Astrocyte (in vitro differentiated cells and primary cell): Measurements from ENCODE around the gene CCDC60. TPM values are rescaled to one million over a fixed set of nuclear protein-coding genes. Genes with fewer than 3 reads are reported as not detected.

Experiments
- DNase-seq: peaks from one replicate; pipeline ENCODE4 v3.0.0-alpha.2; 2010; ENCODE audit warnings: low read depth
- FAIRE-seq: peaks from 2 replicates; lab custom pipeline; 2011; peaks lifted over from hg19 to GRCh38; lab: Jason Lieb, UNC
- H2AFZ ChIP-seq: 2 replicates; pipeline ENCODE4 v1.6.0; 2012; ENCODE audit warnings: low read depth, low read length, inconsistent platforms
- H3K27ac ChIP-seq: 2 replicates; pipeline ENCODE4 v1.5.1; 2011; ENCODE audit warnings: low read depth, low read length, inconsistent platforms
- H3K27me3 ChIP-seq: 2 replicates; pipeline ENCODE4 v1.6.0; 2011; ENCODE audit warnings: low read length, inconsistent platforms; ENCODE audit not compliant: insufficient read depth
- H3K36me3 ChIP-seq: 2 replicates; pipeline ENCODE4 v1.5.1; 2011; ENCODE audit warnings: low read length, inconsistent platforms; ENCODE audit not compliant: insufficient read depth
- H3K4me1 ChIP-seq: 2 replicates; pipeline ENCODE4 v1.5.1; 2011; ENCODE audit warnings: low read length, inconsistent platforms; ENCODE audit not compliant: insufficient read depth
- H3K4me2 ChIP-seq: 2 replicates; pipeline ENCODE4 v1.6.0; 2012; ENCODE audit warnings: low read length, inconsistent platforms
- H3K4me3 ChIP-seq: 2 replicates; pipeline ENCODE4 v1.5.1; 2011; ENCODE audit warnings: low read depth, mild to moderate bottlenecking, low read length, inconsistent platforms; ENCODE audit not compliant: insufficient read depth
- H3K79me2 ChIP-seq: 2 replicates; pipeline ENCODE4 v1.6.0; 2012; ENCODE audit warnings: mild to moderate bottlenecking, low read length, inconsistent platforms; ENCODE audit not compliant: insufficient read depth
- H3K9ac ChIP-seq: 2 replicates; pipeline ENCODE4 v1.6.0; 2012; ENCODE audit warnings: mild to moderate bottlenecking, low read length, inconsistent platforms
- H3K9me3 ChIP-seq: 2 replicates; pipeline ENCODE4 v1.5.1; 2012; ENCODE audit warnings: low read depth, mild to moderate bottlenecking, low read length, inconsistent platforms; ENCODE audit not compliant: insufficient read depth
- H4K20me1 ChIP-seq: 2 replicates; pipeline ENCODE4 v1.6.0; 2012; ENCODE audit warnings: low read length, inconsistent platforms; ENCODE audit not compliant: insufficient read depth
- H3K27ac Mint-ChIP-seq: one replicate; pipeline ENCODE4 v1.8.0; 2021; ENCODE audit warnings: mild to moderate bottlenecking, mixed read lengths; ENCODE audit not compliant: unreplicated experiment
- H3K27me3 Mint-ChIP-seq: one replicate; pipeline ENCODE4 v1.8.0; 2021; ENCODE audit warnings: low read depth, mixed read lengths; ENCODE audit not compliant: unreplicated experiment
- H3K36me3 Mint-ChIP-seq: one replicate; pipeline ENCODE4 v1.8.0; 2021; ENCODE audit warnings: low read depth, mixed read lengths; ENCODE audit not compliant: unreplicated experiment
- H3K4me1 Mint-ChIP-seq: one replicate; pipeline ENCODE4 v1.8.0; 2021; ENCODE audit warnings: low read depth, mixed read lengths; ENCODE audit not compliant: unreplicated experiment
- H3K4me3 Mint-ChIP-seq: one replicate; pipeline ENCODE4 v1.8.0; 2021; ENCODE audit warnings: mild to moderate bottlenecking, moderate library complexity, mixed read lengths; ENCODE audit not compliant: unreplicated experiment
- H3K9me3 Mint-ChIP-seq: one replicate; pipeline ENCODE4 v1.8.0; 2021; ENCODE audit warnings: mild to moderate bottlenecking, mixed read lengths; ENCODE audit not compliant: unreplicated experiment
- EZH2 ChIP-seq: IDR thresholded peaks from 2 replicates; pipeline ENCODE4 v1.6.1; 2012; ENCODE audit warnings: mild to moderate bottlenecking, low read length, inconsistent platforms; ENCODE audit not compliant: insufficient read depth
- total RNA-seq: library from RNA; stranded (reverse); gene quantifications from 2 replicates; pipeline ENCODE4 v1.2.1, GENCODE V29; 2021
- TF ChIP-seq, protein P1 (sequence below): IDR thresholded peaks from 2 replicates; pipeline ENCODE4 v1.5.1; 2011; ENCODE audit warnings: low read depth, mild to moderate bottlenecking, inconsistent platforms, low read length, moderate library complexity; ENCODE audit not compliant: insufficient read depth

Gene CCDC60
- total RNA-seq, 1 donor from 2014 or later: 1.7 TPM

DNA sequence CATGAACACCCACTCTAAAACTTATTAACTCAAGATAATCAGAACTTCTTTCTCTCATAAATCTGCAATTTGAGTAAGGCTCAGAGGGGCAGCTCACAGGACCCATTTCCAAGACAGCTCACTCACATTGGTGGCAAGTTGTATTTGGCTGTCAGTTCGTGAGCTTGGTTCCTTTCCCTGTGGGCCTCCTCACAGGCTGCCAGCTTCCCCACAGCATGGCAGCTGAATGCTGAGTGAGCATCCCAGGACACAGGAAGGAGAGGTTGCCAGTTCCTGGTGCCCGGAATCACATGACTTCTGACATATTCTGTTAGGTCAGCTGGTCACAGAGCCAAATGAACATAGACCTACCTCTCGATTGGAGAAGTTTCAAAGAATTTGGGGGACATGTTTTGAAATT is 142.4 kb downstream of the CCDC60 start:
- H3K36me3 Mint-ChIP-seq: no peaks in the 10 kb centered on the region
- FAIRE-seq: no peak
- DNase-seq: no peak
- no peaks in the 10 kb centered on the region for H3K36me3 ChIP-seq
- no peaks in the 10 kb centered on the region for H3K4me1 ChIP-seq
- H2AFZ ChIP-seq: no peak overlapping the region
- peaks cover 4% of the 10 kb centered on the region for H3K27me3 Mint-ChIP-seq
- no peak overlapping the region for H3K27ac Mint-ChIP-seq
- H3K4me2 ChIP-seq: no peak overlapping the region
- H3K9me3 ChIP-seq: peaks cover 5% of the 10 kb centered on the region
- no peak overlapping the region for H3K9ac ChIP-seq
- no peaks in the 10 kb centered on the region for H3K79me2 ChIP-seq
- H3K4me1 Mint-ChIP-seq: peaks cover 11% of the 10 kb centered on the region
- TF ChIP-seq, protein P1, sequence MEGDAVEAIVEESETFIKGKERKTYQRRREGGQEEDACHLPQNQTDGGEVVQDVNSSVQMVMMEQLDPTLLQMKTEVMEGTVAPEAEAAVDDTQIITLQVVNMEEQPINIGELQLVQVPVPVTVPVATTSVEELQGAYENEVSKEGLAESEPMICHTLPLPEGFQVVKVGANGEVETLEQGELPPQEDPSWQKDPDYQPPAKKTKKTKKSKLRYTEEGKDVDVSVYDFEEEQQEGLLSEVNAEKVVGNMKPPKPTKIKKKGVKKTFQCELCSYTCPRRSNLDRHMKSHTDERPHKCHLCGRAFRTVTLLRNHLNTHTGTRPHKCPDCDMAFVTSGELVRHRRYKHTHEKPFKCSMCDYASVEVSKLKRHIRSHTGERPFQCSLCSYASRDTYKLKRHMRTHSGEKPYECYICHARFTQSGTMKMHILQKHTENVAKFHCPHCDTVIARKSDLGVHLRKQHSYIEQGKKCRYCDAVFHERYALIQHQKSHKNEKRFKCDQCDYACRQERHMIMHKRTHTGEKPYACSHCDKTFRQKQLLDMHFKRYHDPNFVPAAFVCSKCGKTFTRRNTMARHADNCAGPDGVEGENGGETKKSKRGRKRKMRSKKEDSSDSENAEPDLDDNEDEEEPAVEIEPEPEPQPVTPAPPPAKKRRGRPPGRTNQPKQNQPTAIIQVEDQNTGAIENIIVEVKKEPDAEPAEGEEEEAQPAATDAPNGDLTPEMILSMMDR: no peak
- no peak for TF ChIP-seq EZH2
- H3K27ac ChIP-seq: no peak overlapping the region
- H3K4me3 ChIP-seq: no peak overlapping the region
- H3K9me3 Mint-ChIP-seq: no peaks in the 10 kb centered on the region
- H3K4me3 Mint-ChIP-seq: no peak overlapping the region
- H3K27me3 ChIP-seq: no peaks in the 10 kb centered on the region
- H4K20me1 ChIP-seq: no peaks in the 10 kb centered on the region

DNA sequence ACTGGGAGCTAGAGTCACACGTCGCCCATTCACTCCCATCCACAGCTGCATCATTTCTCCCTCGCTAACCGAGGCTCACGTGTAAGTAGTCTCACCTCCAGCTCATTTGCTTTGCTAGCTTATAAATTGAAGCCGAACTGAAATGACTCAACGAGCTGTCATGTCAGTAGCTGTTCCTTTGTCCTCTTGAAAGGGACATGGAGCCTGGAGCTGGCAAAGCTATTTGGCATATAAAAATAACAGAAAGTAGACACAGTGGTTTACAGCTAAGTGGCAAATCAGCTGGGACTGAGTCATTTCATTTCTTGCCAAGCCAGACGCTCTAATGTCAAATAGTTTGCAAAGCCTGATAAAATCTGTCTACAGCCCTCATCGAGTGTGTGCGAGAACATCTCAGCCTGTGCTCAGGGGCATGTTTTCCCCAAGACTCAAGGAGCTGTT is 144.6 kb downstream of the CCDC60 start:
- no peak for TF ChIP-seq EZH2
- TF ChIP-seq, protein P1: no peak
- Histone ChIP-seq H3K4me1 (no peaks in the 10 kb centered on the region), H2AFZ (no peak overlapping the region), H3K9me3 (peaks cover 5% of the 10 kb centered on the region), H3K27me3 (no peaks in the 10 kb centered on the region), H3K9ac (no peak overlapping the region), H3K4me3 (no peak overlapping the region), H3K36me3 (no peaks in the 10 kb centered on the region), H4K20me1 (no peaks in the 10 kb centered on the region), H3K4me2 (no peak overlapping the region), H3K79me2 (no peaks in the 10 kb centered on the region), H3K27ac (no peak overlapping the region)
- H3K9me3 Mint-ChIP-seq: no peaks in the 10 kb centered on the region
- FAIRE-seq (no peak), DNase-seq (no peak)
- H3K36me3 Mint-ChIP-seq: no peaks in the 10 kb centered on the region
- no peak overlapping the region for H3K4me3 Mint-ChIP-seq
- peak overlapping the region; percentile 72 for H3K27ac Mint-ChIP-seq
- peaks cover 11% of the 10 kb centered on the region for H3K4me1 Mint-ChIP-seq
- no peaks in the 10 kb centered on the region for H3K27me3 Mint-ChIP-seq

DNA sequence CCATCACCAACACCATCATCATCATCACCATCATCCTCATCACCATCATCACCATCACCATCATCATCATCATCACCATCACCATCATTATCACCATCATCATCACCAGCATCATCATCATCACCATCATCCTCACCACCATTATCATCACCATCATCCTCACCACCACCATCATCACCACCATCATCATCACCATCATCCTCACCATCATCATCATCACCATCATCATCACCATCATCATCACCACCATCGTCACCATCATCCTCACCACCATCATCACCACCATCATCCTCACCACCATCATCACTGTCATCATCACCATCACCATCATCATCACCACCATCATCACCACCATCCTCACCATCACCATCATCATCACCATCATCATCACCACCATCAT is 146.0 kb downstream of the CCDC60 start:
- Mint-ChIP-seq H3K27ac (no peak overlapping the region), H3K36me3 (no peaks in the 10 kb centered on the region), H3K4me1 (peaks cover 11% of the 10 kb centered on the region), H3K4me3 (no peak overlapping the region), H3K27me3 (peaks cover 8% of the 10 kb centered on the region), H3K9me3 (no peaks in the 10 kb centered on the region)
- DNase-seq (no peak), FAIRE-seq (peak; percentile 68)
- H3K36me3 ChIP-seq: no peaks in the 10 kb centered on the region
- no peak overlapping the region for H2AFZ ChIP-seq
- no peaks in the 10 kb centered on the region for H3K27me3 ChIP-seq
- H4K20me1 ChIP-seq: no peaks in the 10 kb centered on the region
- no peaks in the 10 kb centered on the region for H3K79me2 ChIP-seq
- H3K4me1 ChIP-seq: no peaks in the 10 kb centered on the region
- H3K9ac ChIP-seq: no peak overlapping the region
- H3K9me3 ChIP-seq: peaks cover 5% of the 10 kb centered on the region
- no peak overlapping the region for H3K27ac ChIP-seq
- no peak overlapping the region for H3K4me2 ChIP-seq
- no peak overlapping the region for H3K4me3 ChIP-seq
- TF ChIP-seq, protein P1: no peak
- no peak for TF ChIP-seq EZH2
